SHP77 treated with DMSO at 0.1 percent for 48 hours (cell line): Measurements from ENCODE around the gene TPSB2.

Experiments used
- DNase-seq: peaks from one replicate; lab custom pipeline; 2025; lab: John Stamatoyannopoulos, UW

Gene TPSB2

DNA sequence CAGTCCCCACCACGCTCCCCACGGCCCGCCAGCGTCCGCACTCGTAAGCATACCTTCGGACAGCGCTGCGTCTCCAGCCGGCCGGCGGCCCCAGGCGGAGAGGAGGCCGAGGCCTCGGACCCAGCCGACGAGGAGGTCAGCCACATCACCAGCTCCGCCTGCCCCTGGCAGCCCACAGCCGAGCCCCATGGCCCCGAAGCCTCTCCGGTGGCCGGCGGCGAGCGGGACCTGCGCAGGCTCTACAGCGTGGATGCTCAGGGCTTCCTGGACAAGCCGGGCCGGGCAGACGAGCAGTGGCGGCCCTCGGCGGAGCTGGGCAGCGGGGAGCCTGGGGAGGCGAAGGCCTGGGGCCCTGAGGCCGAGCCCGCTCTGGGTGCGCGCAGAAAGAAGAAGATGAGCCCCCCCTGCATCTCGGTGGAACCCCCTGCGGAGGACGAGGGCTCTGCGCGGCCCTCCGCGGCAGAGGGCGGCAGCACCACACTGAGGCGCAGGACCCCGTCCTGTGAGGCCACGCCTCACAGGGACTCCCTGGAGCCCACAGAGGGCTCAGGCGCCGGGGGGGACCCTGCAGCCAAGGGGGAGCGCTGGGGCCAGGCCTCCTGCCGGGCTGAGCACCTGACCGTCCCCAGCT, 9.8 kb downstream of the TPSB2 start:
- DNase-seq = no peak

DNA sequence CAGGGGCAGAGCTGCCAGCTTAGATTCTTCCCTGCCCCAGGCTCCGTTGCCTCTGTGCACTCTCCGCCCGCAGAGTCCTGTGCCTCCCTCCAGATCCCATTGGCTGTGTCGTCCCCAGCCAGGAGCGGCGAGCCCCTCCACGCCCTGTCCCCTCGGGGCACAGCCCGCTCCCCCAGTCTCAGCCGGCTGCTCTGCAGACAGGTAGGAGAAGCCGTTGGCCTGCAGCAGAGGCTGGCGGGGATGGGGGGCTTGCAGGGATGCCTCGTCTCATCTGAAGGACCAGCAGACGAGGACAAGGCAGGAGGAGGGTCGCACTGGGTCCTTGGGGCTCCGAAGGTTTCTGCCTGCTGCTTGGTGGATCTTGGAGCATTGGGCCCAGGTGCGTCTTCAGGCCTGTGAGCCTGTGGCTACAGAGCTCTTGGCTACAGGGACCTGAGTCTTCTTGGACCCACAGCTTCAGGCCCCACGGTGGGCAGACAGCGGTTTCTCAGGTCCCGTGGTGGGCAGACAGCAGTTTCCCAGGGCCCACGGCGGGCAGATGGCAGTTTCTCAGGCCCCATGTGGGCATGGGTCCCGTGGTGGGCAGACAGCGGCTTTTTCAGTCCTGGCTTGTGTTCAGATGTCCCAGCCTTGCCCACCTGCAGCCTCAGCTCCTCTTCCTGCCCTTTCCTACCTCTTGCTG, 10.9 kb downstream of the TPSB2 start:
- no peak for DNase-seq

DNA sequence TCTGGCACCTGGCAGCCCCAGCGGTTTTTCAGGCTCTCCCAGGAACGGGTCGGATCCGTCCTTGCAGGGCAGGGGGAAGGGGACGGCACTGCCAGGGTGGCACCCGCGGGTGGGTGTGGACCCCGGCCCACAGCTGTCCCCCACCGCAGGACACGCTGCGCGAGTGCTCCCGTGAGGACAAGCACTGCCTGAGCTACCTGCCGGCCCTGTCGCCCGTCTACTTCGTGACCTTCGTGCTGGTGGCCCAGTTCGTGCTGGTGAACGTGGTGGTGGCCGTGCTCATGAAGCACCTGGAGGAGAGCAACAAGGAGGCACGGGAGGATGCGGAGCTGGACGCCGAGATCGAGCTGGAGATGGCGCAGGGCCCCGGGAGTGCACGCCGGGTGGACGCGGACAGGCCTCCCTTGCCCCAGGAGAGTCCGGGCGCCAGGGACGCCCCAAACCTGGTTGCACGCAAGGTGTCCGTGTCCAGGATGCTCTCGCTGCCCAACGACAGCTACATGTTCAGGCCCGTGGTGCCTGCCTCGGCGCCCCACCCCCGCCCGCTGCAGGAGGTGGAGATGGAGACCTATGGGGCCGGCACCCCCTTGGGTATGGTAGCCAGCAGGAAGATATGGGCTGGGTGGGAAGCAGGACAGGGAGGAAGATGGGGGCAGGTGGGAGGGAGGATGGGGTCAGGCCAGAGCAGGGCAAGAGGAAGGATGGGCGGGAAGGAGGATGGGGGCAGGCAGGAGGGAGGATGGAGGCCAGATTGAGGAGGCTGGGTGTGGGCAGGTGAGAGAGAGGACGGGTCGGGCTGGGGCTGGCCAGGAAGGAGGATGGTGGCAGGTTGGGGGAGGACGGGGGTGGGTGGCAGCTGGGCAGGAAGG, 11.7 kb downstream of the TPSB2 start:
- DNase-seq = no peak

DNA sequence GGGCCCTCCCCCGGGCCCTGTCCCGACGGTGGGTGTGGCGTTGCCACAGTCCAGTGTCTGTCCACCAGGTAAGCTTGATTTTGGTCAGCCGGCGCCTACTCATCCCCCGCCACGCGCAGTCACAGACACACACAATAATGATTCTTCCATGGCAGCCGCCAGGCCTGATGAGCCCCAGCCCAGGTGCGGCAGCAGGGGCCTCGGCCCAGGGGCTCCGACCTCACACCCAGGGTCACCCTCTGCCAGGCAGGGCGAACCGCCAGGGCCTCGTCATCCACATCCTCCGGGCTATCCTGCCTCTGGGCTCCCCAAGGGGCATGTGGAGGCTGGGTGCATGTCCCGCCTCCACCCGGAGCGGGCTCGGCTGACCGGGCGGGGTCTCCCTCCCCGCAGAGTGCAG, 12.5 kb downstream of the TPSB2 start:
- DNase-seq = no peak

DNA sequence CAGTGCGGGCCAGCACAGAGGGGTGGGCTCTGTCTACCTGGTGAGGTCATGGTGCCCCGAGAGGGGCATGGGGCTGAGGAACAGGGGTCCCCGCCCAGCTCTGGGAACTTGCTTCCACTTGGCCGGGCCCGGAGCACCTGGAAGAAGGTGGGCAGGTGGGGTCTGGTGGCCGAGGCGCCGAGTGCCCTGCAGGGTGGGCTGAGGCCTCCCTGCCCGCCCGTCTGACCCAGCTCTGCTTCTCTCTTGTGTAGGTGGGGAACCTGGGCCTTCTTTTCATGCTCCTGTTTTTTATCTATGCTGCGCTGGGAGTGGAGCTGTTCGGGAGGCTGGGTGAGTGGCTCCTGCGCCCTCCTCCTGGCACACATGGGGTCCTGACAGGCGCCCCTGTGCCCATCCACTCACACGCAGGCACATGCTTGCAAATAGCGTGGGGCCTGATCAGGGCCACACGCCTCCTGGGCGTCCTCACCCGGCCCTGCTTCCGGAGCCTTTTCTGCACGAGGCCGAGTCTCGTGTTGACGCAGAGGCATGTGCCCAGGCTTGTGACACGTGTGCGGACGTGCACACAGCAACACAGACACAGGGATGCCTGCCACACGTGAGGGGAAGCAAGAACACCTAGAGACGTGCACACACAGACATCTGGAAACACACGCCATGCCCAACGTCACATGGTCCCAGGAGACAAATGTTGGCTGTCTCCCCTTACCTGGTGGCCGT, 13.1 kb downstream of the TPSB2 start:
- no peak for DNase-seq

DNA sequence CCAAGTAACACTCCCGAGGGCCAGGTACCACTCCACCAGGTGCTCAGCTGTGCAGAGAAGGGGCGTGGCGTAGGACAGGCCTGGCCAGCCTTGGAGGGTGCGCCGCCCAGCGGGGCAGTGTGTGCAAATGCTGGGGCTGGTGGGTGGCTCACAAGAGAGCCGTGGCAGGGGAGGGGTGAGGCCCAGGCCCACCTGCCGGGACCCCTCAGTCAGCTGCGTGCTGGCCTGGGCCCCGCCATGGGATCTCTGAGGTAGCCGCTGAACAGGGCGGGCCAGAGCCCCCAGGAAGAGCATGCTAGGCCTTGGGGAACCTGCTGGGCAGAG, 13.7 kb downstream of the TPSB2 start:
- DNase-seq = no peak

DNA sequence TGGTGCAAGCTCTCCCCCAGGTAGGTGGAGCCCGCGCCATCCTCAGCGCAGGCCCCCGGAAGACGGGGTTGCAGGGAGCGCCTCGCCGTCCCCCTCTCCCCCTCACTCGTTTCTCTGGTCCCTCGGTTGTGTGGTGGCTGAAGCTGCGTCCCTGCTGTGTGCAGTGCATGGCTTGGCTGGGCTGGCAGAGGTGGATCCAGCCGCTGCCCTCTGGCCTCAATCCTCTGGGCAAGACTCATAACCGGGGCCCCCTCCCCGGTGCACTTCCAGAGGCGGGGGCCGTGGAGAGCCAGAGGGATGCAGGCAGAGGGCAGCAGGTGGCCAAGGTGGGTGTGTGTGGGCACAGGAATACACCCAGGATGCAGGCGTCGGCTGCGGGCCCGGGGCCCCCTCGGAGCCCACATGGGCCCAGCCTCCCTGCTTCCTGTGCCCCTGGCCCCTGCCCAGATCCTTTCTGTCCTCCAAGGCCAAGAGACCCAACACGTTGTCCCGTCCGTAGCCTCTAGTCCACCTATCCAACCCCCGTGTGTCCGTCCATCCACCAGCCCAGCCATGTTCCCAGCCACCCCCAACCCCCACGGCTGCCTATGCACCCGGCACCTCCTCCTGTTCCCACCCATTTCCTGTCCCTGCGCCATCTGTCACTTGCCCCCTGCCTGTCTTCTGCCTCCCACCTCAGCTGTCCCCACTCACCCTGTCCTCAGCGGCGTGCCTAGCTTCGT, 14.2 kb downstream of the TPSB2 start:
- DNase-seq = no peak

DNA sequence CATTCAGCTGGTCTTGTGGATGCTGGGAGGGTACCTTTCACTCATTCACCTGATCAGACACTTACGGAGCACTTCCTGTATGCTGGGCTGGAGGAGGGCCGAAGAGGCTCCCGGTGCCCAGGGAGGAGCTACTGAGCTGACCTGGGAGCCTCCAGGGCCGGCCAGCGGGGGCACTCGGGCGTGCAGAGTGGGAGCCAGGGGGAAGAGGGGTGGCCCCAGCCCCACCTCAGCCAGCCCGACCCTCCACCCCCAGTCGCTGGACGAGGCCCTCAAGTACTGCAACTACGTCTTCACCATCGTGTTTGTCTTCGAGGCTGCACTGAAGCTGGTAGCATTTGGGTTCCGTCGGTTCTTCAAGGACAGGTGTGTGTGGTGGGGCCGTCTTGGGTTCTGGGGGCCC, 15.3 kb downstream of the TPSB2 start:
- no peak for DNase-seq

DNA sequence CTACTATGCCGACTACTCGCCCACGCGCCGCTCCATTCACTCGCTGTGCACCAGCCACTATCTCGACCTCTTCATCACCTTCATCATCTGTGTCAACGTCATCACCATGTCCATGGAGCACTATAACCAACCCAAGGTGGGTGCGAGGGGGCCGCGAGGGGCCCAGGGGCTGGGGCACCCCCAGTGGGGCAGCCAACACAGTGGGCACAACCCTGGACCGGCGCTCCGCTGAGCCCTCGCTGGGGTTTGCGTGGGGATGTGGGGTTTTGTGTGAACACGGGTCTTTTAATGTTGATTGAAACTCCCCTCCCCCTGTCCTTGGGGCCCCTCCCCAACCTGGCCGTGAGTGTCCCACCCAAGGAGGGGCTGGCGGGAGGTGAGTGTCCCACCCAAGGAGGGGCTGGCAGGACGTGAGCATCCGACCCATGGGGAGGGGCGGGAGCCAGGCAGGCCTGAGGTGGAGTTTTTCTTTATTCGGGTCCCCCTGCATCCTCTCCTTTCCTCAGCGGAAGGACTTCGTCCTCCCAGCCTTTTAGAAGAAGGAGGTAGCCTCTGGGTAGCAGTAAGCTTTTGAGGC, 16.1 kb downstream of the TPSB2 start:
- DNase-seq = no peak

DNA sequence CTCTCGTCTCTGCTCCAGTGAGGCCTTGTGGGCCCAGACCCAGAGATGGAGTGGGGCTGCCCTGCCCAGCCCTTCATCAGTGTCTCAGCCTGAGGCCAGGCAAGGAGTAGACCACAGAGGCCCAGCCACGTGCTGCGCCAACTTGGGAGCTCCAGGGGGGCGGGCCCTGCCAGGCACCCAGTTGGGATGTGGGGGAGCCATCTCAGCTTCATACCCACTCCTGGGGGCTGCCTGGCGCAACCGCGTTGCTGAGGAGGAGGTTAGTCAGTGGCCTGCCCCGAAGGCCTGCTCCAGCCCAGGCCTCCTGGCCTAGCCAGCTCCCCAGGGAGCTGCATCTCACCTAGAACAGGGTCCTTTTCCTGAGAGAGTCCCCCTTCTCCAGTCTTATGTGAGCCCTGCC, 16.8 kb downstream of the TPSB2 start:
- DNase-seq = no peak

DNA sequence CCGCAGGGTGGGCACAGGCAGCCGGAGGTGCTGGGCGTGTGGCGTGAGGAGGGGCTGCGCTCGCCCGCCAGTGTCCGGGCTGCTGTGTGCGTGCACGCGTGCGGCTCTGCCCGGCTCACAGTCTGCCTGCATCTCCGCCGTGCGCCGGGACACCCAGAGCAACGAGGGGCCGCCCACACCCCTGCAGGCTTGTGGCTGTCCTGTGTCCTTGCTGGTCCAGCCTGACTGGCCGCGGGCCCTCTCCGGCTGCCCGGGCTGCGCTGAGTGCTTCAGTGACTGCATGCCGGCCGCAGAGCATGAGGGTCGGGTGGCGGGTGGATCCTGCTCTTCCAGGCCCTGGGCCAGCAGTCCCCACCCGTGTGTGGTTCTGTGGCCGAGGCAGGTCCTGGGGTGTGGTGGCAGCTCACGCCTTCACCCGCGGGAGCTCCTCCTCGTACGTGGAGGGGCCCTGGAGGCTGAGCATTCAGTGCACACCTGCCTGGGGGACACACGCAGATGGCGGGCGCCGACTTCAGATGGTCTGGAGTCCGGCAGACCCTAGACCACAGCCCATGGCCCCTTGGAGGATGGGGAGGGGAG, 17.3 kb downstream of the TPSB2 start:
- no peak for DNase-seq

DNA sequence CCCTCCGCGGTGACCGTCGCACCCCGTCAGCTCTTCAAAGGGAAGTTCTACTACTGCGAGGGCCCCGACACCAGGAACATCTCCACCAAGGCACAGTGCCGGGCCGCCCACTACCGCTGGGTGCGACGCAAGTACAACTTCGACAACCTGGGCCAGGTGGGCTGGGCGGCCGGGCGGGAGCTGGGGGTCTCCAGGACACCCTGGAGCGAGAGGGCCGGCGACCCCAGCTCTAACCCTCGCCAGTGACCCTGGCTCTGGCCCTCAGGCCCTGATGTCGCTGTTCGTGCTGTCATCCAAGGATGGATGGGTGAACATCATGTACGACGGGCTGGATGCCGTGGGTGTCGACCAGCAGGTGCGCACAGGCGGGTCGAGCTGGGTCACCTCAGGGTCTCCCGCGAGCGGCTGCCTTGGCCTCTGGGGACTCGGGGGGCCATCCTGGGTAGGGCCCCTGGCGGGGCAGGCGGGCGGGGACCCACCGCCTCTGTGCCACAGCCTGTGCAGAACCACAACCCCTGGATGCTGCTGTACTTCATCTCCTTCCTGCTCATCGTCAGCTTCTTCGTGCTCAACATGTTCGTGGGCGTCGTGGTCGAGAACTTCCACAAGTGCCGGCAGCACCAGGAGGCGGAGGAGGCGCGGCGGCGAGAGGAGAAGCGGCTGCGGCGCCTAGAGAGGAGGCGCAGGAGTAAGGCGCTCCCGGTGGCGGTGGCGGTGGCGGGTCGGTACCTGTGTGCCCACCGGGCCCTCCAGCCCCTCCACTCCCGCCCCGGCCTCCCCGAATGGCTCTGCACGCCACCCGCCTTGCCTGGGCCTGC, 18.3 kb downstream of the TPSB2 start:
- DNase-seq = no peak

DNA sequence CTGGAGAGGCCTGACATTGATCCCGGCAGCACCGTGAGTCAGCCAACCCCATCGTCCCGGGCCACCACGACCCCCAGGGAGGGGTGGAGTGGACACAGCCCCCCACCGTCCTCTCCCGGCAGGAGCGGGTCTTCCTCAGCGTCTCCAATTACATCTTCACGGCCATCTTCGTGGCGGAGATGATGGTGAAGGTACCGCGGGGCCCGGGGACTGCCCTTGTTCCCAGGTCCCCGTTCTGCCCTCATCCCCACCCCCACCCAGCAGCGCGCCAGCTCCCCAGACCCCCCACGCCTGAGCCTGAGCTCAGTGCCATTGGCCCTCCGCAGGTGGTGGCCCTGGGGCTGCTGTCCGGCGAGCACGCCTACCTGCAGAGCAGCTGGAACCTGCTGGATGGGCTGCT, 19.5 kb downstream of the TPSB2 start:
- no peak for DNase-seq

DNA sequence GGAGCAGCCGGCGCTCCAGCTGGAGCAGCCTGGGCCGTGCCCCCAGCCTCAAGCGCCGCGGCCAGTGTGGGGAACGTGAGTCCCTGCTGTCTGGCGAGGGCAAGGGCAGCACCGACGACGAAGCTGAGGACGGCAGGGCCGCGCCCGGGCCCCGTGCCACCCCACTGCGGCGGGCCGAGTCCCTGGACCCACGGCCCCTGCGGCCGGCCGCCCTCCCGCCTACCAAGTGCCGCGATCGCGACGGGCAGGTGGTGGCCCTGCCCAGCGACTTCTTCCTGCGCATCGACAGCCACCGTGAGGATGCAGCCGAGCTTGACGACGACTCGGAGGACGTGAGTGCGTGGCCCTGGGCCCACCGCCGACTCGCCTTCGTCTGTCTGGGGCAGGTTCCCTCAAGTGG, 20.9 kb downstream of the TPSB2 start:
- no peak for DNase-seq

DNA sequence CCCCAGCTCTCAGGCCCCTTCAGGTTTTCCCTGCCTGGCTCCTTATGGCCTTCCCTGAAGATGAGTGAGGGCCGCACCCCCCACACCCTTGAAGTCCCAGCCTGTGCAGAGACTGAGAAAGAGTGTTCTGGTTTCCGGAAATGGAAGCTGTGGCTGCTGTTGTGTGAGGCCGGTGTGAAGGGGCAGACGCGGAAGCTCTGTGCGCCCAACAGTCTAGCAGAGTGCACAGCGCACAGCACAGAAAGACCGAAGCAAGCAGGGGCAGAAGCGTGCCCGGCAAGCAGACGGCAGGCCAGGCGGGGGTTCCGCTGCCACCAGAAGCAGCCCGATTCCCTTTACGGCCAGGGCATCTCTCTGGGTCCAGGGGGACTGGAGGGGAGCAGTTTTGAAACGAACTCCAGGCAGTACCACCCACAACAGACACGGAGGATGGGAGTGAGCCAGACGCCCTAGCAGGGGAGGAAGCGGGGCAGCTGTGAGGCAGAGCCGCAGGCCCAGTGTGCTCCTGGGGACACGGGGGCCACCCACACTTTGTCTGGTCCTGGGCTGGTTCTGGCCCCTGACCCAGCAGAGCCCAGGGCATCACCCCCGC, 21.6 kb downstream of the TPSB2 start:
- DNase-seq = no peak

DNA sequence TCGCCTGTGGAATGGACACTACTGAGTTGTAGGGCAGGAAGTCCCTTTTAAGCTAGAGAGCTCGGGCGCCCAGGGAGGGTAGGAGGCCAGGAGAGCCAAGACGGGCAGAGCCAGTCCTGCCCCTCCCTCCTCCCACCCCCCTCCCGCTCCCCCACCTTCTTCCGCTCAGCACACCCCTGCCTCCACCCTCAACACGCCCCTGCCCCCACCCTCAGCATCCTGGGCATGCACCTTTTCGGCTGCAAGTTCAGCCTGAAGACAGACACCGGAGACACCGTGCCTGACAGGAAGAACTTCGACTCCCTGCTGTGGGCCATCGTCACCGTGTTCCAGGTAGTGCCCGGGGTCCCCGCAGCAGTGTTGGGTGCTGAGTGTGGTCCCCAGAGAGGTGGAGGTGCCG, 23.2 kb downstream of the TPSB2 start:
- DNase-seq = no peak

DNA sequence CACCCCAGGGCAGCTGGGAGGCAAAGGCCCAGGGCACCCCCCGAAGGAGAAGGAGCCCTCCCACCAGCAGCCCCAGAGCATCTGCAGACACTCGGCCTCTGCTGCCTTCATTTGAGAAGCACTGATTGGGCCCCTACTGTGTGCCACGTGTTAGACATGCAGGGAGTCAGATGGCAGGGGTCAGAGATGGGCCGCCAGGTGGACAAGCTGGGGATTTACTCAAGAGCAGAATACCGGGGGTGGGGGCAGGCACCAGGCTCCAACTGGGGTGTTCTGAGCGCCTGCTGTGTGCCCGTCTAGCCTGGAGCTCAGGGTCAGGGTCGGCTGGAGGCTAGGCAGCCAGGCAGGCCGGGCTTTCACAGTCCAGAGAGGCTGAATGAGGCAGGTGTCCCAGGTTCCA, 23.7 kb downstream of the TPSB2 start:
- DNase-seq = no peak

DNA sequence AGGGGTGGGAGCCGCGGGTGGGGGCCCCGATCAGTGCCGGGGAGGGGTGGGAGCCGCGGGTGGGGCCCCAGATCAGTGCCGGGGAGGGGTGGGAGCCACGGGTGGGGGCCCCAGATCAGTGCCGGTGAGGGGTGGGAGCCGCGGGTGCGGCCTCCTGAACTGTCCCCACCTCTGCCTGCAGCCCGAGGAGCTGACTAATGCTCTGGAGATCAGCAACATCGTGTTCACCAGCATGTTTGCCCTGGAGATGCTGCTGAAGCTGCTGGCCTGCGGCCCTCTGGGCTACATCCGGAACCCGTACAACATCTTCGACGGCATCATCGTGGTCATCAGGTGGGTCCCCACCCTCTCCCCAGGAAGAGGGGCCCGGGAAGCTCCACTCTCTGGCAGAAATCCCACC, 25.1 kb downstream of the TPSB2 start:
- DNase-seq = no peak

DNA sequence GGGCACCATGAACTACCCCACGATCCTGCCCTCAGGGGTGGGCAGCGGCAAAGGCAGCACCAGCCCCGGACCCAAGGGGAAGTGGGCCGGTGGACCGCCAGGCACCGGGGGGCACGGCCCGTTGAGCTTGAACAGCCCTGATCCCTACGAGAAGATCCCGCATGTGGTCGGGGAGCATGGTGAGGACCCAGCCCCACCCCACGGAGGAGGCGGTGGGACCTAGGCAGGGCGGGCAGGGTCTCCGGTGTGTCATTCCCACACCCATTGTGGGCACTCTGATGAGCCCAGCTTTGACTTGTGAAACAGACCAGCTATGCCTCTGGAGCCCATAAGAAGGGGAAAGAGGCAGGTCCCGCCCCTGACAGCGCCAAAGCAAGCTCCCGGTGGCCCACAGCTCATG, 27.7 kb downstream of the TPSB2 start:
- no peak for DNase-seq

DNA sequence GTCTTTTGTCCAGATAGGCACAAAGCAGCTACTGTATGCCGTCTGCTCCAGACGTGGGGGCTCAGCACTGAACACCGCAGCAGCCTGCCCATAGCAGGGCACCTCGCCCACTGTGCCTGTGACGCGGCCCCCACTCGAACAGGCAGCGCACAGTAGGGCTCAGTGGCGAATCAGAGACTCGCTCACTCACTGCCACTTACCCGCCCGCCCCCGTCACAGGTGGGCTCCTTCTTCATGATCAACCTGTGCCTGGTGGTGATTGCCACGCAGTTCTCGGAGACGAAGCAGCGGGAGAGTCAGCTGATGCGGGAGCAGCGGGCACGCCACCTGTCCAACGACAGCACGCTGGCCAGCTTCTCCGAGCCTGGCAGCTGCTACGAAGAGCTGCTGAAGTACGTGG, 28.5 kb downstream of the TPSB2 start:
- DNase-seq = no peak
